GM19240 (cell line): Measurements from ENCODE around the gene LNX1.
"Not testable (repeated sequence)": the region's sequence is repeated elsewhere in the genome, so short reads cannot be mapped to it uniquely, and the experiment has no call there.

Experiments
- DNase-seq: peaks from one replicate; pipeline ENCODE4 v3.0.0; 2011; ENCODE audit warnings: low spot score; ENCODE audit not compliant: insufficient read length

Gene LNX1

DNA sequence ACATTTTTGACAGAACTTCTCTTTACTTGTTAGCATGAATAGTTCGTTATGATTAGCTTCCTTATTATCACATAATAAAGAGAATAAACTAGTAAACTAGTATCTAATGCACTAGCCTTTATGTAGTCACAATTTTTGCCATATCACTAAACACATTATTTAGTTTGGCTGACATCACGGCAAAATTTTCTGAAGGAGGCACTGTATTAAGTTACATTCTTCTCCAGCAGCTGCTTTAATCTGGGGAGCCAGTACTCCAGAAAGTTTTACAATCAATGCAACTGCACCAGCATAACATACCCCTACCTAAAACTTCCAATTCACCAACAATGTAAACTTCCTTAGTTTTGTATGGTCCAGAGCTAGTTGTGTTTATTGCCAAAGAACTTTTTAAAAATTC is 126.0 kb downstream of the LNX1 start:
- no peak for DNase-seq

DNA sequence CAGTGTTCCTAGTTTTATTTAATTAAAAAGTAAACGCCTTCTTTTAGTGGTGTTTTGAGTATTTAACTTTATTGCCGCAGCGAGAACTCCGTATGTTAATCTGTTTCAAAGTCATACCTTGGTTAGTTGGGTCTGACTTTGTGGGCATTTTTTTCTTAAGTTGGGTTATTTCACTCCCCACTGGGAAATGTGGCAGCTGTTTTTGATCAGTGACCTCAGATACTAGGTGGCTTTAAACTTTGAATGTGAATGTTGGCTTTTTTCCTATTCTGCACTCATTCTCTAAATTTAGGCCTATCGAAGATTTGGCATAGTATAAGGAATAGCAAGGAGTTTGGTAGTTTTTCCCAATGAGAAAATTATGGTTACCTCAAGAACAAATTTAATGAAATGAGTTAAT is 127.9 kb downstream of the LNX1 start:
- no peak for DNase-seq

DNA sequence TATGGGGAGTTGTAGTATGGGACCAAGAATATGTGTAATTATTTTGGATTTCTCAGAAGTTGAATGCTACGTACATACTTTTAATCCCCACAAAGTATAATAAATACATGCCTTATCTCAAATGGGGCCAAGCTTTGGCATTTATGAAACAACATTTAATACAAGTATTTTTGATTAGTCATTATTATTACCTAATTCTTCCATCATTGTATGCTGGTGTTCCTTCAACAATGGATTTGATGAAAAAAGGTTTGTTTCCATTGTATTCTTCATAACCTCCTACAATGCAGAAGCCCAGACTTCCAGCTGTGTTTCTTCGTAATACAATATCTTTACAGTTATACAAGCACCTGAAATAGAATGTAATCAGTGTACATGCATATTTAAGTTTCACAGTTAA is 130.0 kb downstream of the LNX1 start:
- no peak for DNase-seq

DNA sequence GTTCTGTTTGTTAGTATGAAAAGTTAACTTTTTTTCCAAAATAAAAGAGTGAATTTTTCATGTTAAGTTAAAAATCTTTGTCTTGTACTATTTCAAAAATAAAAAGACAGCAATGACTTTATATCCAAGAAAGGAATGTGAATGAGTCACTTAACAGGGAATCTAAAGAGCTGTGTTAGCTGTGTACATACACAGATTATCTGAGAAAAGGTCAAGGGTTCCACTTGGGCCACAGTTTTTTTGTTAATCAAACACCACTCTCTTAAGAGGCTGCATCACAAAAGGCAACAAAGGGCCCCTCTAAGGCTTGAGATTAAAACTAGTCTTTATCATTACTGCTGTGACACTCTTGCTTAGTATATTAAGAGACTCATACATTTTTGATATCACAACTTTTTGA is 131.7 kb downstream of the LNX1 start:
- DNase-seq, result no peak

DNA sequence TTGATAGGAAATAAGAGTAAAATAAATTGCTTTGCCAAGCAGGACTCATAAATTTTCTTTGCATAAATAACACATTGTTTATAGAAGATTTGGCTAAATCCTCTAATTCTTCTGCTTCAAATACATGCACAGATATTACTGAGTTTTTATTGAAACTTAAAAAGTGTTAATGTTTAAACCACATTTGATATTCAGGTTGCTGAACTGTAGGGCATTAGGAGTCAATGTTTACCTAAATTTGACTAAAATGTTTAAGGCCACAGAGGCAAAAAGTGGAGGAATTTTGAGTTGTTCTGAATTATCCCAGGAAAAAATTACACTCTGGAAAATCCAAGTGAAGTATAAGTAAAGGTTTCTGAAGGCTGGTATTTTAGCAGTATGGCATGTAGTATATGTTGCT is 135.1 kb downstream of the LNX1 start:
- no peak for DNase-seq

DNA sequence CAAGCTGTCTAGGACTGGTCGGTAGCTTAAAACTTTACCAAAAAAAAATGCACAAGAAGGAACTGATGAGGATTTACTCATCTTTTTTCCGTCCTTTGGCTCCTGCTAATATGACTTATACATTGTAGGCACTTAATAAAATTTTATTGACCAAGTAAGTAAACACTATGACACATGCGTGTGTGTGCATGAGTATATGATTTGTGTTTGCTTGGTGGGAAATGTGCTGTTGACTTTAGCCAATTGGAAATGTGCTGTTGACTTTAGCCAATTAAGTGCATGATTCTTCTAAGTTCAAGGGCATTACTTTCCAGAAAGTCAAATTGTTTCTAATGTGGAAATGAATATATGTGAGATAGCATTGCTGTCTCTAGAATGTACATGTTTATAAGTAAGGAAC is 135.5 kb downstream of the LNX1 start:
- no peak for DNase-seq

GRCh38 chr4:53453385-53453784 is 137.9 kb downstream of the LNX1 start:
- no peak for DNase-seq

DNA sequence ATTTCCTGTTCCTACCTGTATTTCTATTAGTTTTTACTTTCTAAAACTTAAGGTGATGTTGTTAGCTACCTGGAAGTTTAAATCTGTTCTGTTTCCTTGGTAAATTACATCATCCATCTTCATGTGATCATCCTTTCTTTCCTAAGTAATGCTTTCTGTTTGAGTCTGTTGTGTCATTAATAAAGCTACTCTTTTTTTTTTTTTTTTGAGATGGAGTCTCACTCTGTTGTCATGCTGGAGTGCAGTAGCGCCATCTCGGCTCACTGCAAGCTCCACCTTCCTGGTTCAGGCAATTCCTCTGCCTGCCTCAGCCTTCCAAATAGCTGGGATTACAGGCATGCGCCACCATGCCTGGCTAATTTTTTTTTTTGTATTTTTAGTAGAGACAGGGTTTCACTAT is 140.5 kb downstream of the LNX1 start:
- DNase-seq, result no peak

GRCh38 chr4:53444954-53445353 is 146.3 kb downstream of the LNX1 start:
- no peak for DNase-seq

DNA sequence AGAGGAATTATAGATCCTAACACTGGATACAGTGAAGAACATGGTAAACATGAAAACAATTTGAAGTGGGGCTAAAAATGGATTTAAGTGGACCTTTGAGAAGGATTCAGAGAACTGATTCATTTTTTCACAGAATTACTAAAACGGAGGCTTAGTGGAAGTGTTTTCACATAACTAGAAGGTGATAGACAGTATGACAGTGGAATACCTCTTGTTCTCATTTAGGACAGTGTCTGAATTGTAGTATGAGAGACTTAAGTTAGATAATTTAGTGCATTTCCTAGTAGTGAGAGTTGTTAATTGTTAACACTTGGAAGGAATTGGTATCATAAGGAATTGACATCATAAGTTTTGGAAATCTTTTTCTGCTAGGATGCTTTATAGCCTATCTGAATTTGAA is 149.7 kb downstream of the LNX1 start:
- no peak for DNase-seq

DNA sequence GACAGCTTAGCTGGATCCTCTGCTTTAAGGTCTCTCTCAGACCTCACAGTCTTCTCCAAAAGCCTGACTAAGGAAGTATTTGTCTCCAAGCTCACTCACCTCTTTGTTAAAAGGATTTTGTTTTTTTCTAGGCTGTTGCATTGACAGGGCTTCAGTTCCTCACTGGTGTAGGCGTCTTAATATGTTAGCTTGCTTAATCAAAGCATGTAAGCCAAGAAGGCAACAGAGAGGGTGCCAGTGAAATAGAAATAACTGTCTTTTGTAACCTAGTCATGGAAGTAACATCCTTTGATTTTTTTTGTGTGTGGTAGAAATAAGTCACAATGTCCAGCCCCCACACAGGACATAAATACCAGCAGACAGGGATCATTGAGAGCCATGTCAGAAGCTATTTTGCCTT is 155.0 kb downstream of the LNX1 start:
- no peak for DNase-seq

DNA sequence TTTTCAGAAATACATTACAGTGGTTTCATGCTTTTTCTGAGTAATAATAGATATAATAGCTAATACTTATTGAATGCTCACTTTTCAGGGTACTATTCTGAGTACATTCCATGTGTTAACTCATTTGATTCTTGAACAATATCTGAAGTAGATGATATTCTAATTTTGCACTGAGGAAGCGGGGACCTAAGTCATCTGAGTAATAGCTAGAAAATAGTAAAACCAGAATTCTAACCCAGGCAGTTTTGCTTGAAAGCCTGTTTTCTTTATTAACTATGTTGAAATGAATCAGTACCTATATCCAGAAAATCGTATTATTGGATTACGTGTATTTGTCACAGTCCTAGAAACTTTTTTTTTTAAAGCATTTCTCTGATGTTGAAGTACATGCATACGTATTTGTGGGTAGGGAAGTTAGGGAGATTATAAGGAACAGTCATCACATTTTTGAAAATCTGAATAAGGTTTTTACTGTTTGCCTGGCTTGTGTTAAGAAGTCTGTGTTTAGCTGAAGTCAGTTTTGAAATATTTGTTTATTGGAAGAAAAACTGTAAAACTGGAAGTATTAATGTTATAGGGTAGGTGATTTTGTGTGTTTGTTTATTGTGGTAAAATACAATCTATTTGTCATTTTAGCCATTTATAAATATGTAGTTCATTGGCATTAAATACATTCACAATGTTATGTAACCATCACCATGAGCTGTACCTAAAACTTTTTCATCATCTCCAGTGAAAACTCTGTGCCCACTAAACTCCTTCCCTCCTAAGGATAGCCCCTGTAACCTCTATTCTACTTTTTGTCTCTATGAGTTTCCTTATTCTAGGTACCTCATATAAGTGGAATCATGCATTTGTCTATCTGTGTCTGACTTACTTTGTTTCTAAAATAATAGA is 158.5 kb downstream of the LNX1 start:
- DNase-seq, result no peak

- no peak for DNase-seq
Measured at GRCh38 chr4:53431052-53431451, 160.2 kb downstream of the LNX1 start.

- no peak for DNase-seq
Measured at GRCh38 chr4:53427366-53427765, 163.9 kb downstream of the LNX1 start.

GRCh38 chr4:53424280-53424679 is 167.0 kb downstream of the LNX1 start:
- no peak for DNase-seq

DNA sequence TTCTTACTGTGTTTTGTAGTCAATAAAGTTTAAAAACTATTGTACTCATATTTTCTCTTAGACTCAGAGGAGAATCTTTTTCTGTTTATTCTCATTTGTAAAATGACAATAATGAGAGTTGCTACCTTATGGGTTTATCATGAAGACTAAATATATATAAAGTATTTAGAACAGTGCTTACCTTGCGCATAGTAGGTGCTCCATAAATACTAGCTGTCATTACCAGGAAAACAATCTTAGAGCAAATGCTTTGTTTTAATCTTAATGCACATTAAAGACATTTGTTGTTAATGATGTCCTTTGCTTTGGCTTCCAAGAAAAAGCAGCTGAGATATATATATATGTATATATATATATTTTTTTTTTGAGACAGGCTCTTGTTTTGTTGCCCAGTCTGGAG is 168.9 kb downstream of the LNX1 start:
- no peak for DNase-seq

DNA sequence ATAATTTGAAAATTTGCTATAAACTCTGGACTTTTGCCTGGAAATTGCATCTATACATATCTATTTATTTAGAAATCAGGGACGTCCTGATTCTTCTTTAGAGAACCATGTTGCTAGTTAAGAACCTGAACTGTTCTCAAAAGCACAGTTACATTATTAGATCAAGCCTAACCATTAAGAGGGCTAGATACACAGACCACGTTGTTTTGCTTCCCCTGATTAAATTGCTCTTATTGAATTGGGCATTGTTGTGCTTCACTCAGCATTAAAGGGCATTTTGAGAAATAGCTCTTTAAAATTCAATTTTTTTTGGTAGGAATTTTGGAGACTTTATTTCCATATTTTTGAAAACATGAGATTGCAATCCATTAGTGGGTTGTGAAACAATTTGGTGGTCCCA is 169.5 kb downstream of the LNX1 start:
- no peak for DNase-seq

DNA sequence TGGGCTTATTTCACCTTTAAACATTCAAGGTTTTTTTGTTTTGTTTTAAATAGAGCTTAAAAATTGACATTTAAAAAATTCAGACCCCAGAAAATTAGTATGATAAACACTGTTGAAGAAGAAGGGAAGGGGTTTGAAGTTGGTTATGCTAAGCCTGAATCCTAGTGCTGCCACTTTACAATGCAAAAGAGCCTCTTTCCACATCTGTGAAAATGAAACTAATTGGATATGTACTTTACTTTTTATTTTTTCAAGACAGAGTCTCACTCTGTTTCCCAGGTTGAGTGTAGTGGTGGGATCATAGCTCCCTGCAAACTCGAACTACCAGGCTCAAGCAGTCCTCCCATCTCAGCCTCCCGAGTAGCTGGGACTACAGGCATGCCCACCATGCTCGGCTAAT is 172.1 kb downstream of the LNX1 start:
- no peak for DNase-seq

- not testable (repeated sequence) for DNase-seq
Measured at GRCh38 chr4:53409479-53409878, 181.8 kb downstream of the LNX1 start.
